NT2/D1 (cell line): Measurements from ENCODE around the gene SCARF2.
"Not testable (repeated sequence)": the region's sequence is repeated elsewhere in the genome, so short reads cannot be mapped to it uniquely, and the experiment has no call there.

ENCODE experiments used
- DNase-seq: peaks from one replicate; pipeline ENCODE4 v3.0.0-alpha.2; 2011; ENCODE audit warnings: low read depth, low spot score
- H3K27me3 ChIP-seq: 2 replicates; pipeline ENCODE4 v1.6.0; 2011; ENCODE audit warnings: mild to moderate bottlenecking; ENCODE audit not compliant: insufficient read length, insufficient read depth
- H3K36me3 ChIP-seq: 2 replicates; pipeline ENCODE4 v1.6.1; 2011; ENCODE audit warnings: mild to moderate bottlenecking, low read length, mixed read lengths; ENCODE audit not compliant: insufficient read depth, insufficient read length
- H3K4me1 ChIP-seq: 2 replicates; pipeline ENCODE4 v1.5.1; 2011; ENCODE audit not compliant: insufficient read depth, insufficient read length
- H3K4me3 ChIP-seq: 2 replicates; pipeline ENCODE4 v1.5.1; 2011; ENCODE audit warnings: low read depth; ENCODE audit not compliant: insufficient read length
- H3K9ac ChIP-seq: 2 replicates; pipeline ENCODE4 v1.6.0; 2011; ENCODE audit warnings: low read depth; ENCODE audit not compliant: insufficient read length
- H3K9me3 ChIP-seq: 2 replicates; pipeline ENCODE4 v1.5.1; 2011; ENCODE audit warnings: mild to moderate bottlenecking, low read length; ENCODE audit not compliant: insufficient read depth
- SUZ12 ChIP-seq: IDR thresholded peaks from 2 replicates; pipeline ENCODE4 v1.6.1; 2011; ENCODE audit not compliant: insufficient read length, insufficient read depth; ENCODE audit errors: extremely low read depth
- YY1 ChIP-seq: IDR thresholded peaks from 2 replicates; pipeline ENCODE4 v1.6.1; 2011; ENCODE audit not compliant: insufficient read length, insufficient read depth
- ZNF274 ChIP-seq: IDR thresholded peaks from 2 replicates; pipeline ENCODE4 v1.6.1; 2011; ENCODE audit warnings: mild to moderate bottlenecking, low read depth, low read length

SCARF2 gene

GRCh38 chr22:20437613-20438426 is at the start of gene SCARF2:
TSS of gene SCARF2 (minus strand) at chr22:20437825. CDS start at chr22:20437754, 71 bp downstream.
- Histone ChIP-seq H3K9ac (peak within 1 kb of the TSS; percentile 91), H3K4me1 (peaks cover 16% of the 10 kb centered on the region), H3K9me3 (no peaks in the 10 kb centered on the region), H3K36me3 (peaks cover 18% of the 10 kb centered on the region), H3K4me3 (peak within 1 kb of the TSS; percentile 78), H3K27me3 (peaks cover 16% of the 10 kb centered on the region)
- no peak for TF ChIP-seq YY1
- TF ChIP-seq SUZ12 = no peak
- TF ChIP-seq ZNF274 = no peak
- DNase-seq = no peak

- H3K9me3 ChIP-seq = no peaks in the 10 kb centered on the region
- TF ChIP-seq YY1 = no peak
- TF ChIP-seq ZNF274 = no peak
- TF ChIP-seq SUZ12 = no peak
- H3K4me1 ChIP-seq = peaks cover 5% of the 10 kb centered on the region
- DNase-seq = no peak
- no peak overlapping the region for H3K4me3 ChIP-seq
- peaks cover 30% of the 10 kb centered on the region for H3K36me3 ChIP-seq
- no peaks in the 10 kb centered on the region for H3K27me3 ChIP-seq
- no peak overlapping the region for H3K9ac ChIP-seq
Measured at GRCh38 chr22:20486229-20486628, 48.6 kb upstream of the SCARF2 start.

- H3K27me3 ChIP-seq = no peaks in the 10 kb centered on the region
- H3K4me1 ChIP-seq = peaks cover 5% of the 10 kb centered on the region
- DNase-seq = no peak
- H3K9ac ChIP-seq = no peak overlapping the region
- H3K4me3 ChIP-seq = no peak overlapping the region
- no peaks in the 10 kb centered on the region for H3K9me3 ChIP-seq
- TF ChIP-seq YY1 (no peak), SUZ12 (no peak)
- H3K36me3 ChIP-seq = peaks cover 30% of the 10 kb centered on the region
Measured at GRCh38 chr22:20484948-20485683, 47.5 kb upstream of the SCARF2 start.

GRCh38 chr22:20483771-20484170 is 46.1 kb upstream of the SCARF2 start:
- TF ChIP-seq SUZ12 = no peak
- TF ChIP-seq ZNF274 = no peak
- no peak for TF ChIP-seq YY1

GRCh38 chr22:20483143-20483506 is 45.5 kb upstream of the SCARF2 start:
- not testable (repeated sequence) for H3K27me3 ChIP-seq, H3K4me1 ChIP-seq, H3K4me3 ChIP-seq, H3K9ac ChIP-seq, H3K9me3 ChIP-seq, DNase-seq
- peaks cover 21% of the 10 kb centered on the region for H3K36me3 ChIP-seq

More at GRCh38 chr22:20483771-20484170, 46.1 kb upstream of the SCARF2 start:
- no peak overlapping the region for H3K9ac ChIP-seq
- H3K27me3 ChIP-seq = no peaks in the 10 kb centered on the region
- H3K4me1 ChIP-seq = peaks cover under 1% of the 10 kb centered on the region
- H3K4me3 ChIP-seq = no peak overlapping the region
- H3K36me3 ChIP-seq = peaks cover 27% of the 10 kb centered on the region
- no peak for DNase-seq
- no peaks in the 10 kb centered on the region for H3K9me3 ChIP-seq

GRCh38 chr22:20479612-20480196 is 42.1 kb upstream of the SCARF2 start:
- no peak for TF ChIP-seq SUZ12
- TF ChIP-seq ZNF274 = no peak
- TF ChIP-seq YY1 = no peak
- DNase-seq = no peak
- Histone ChIP-seq H3K9ac (no peak overlapping the region), H3K27me3 (no peaks in the 10 kb centered on the region), H3K4me3 (no peak overlapping the region), H3K9me3 (no peaks in the 10 kb centered on the region), H3K36me3 (peaks cover 17% of the 10 kb centered on the region), H3K4me1 (no peaks in the 10 kb centered on the region)

GRCh38 chr22:20478059-20478458 is 40.4 kb upstream of the SCARF2 start:
- not testable (repeated sequence) for H3K4me3 ChIP-seq, DNase-seq, H3K9ac ChIP-seq, H3K27me3 ChIP-seq, H3K36me3 ChIP-seq, H3K9me3 ChIP-seq, H3K4me1 ChIP-seq

GRCh38 chr22:20475569-20475968 is 37.9 kb upstream of the SCARF2 start:
- not testable (repeated sequence) for H3K27me3 ChIP-seq, H3K36me3 ChIP-seq, H3K9me3 ChIP-seq, H3K4me1 ChIP-seq, H3K4me3 ChIP-seq, DNase-seq, H3K9ac ChIP-seq
